Dedifferentiated amniotic fluid mesenchymal stem cell (primary cell): ENCODE data around the gene ABHD6.
"Not testable (repeated sequence)": the region's sequence is repeated elsewhere in the genome, so short reads cannot be mapped to it uniquely, and the experiment has no call there.

Experiments used
- DNase-seq: peaks from one replicate; pipeline ENCODE4 v3.0.0-alpha.2; 2016; ENCODE audit errors: extremely low spot score

The ABHD6 gene

GRCh38 chr3:58210761-58211460, 26.7 kb upstream of the ABHD6 start, which contains the start of gene DNASE1L3:
Gene DNASE1L3 (minus strand): TSS chr3:58210972. CDS start chr3:58210906, 66 bp downstream.
- no peak for DNase-seq

- DNase-seq = no peak
Measured at GRCh38 chr3:58214484-58215316, 22.9 kb upstream of the ABHD6 start.

GRCh38 chr3:58215317-58216025, 22.1 kb upstream of the ABHD6 start:
- DNase-seq = no peak

GRCh38 chr3:58216496-58217195, 20.9 kb upstream of the ABHD6 start:
- DNase-seq = no peak

DNA sequence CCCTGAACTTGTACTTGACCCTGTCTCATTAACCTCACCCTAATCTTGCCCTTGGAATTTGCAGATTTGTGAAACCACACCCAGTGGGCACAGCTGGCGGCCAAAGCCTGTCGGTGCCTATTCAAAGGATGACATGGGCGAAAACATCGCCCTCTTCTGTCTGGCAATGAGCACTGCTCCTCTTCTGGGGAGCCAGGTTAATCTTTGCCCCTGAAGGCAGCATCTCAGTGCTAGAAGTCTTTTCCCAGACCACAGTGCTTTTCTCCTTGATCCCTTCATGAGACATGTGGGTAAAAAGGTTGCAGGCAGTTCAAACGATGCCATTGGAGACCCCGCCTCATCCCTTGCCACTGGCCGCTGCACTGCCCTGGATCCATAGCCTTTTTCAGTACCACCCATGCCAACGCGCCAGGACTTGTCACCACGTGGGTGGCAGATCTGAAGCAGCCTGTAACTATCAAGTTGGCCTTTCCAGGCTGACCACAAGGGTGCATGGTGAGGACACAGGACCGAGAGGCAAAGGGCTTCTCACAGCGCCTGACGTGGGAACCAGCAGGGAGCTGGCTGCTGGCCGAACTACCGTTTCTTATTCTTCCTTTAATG, 20.3 kb upstream of the ABHD6 start:
- DNase-seq = no peak

- DNase-seq = no peak
Measured at GRCh38 chr3:58218904-58219303, 18.7 kb upstream of the ABHD6 start.

GRCh38 chr3:58222161-58222724, 15.3 kb upstream of the ABHD6 start:
- DNase-seq = no peak

GRCh38 chr3:58223855-58224254, 13.7 kb upstream of the ABHD6 start:
- no peak for DNase-seq

- DNase-seq = not testable (repeated sequence)
Measured at GRCh38 chr3:58227933-58228332, 9.7 kb upstream of the ABHD6 start.

DNA sequence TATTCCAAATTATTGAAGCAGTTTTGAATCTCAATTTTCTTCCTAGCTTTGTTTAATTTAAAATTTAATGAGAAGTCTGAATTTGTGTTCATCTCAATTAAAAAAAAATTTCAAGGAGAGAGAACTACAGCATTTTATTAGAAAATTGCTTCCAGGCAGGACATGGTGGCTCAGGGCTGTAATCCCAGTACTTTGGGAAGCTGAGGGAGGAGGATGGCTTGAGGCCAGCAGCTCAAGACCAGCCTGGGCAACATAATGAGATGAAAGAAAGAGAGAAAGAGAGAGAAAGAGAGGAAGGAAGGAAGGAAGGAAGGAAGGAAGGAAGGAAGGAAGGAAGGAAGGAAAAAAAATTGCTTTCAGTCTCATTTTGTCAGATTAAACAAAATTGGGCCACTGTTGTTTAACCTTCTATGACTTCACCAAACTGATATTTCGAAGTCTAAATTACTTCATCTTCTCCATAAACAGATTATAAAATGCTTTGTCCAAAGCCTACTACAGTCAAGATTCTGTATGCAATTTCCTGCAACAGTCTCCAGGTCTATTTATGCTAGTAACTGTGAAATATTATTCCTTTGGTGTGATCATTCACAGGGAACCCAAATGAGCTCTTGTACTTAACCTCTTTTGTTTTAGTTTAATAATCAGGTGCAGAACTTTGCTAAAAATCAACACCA, 6.6 kb upstream of the ABHD6 start:
- DNase-seq = no peak

DNA sequence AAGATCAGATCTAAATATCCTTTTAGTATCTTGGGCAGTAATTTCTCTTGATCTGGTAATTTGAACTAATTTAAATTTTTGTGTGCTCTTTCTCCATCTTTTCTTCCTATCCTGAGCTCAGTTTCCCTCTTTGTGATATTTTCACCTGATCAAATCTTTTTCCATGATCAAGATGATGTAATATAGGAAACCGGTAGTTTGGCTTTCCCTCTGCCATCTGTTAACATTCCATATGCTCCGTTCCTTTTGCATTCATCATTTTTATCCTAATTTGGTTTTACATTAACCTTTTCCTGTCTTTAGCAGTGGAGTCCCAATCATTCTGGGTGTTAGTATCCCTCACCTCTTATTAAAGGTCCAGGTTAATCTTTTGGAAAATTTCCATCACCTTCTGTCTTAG, 5.9 kb upstream of the ABHD6 start:
- no peak for DNase-seq

- no peak for DNase-seq
Measured at GRCh38 chr3:58234516-58234931, 3.1 kb upstream of the ABHD6 start.

GRCh38 chr3:58235970-58236369, 1.6 kb upstream of the ABHD6 start:
- DNase-seq = no peak

- no peak for DNase-seq
Measured at GRCh38 chr3:58236527-58237237, 910 bp upstream of the ABHD6 start.

- DNase-seq = no peak
Measured at GRCh38 chr3:58237941-58238681, 519 bp downstream of the ABHD6 start.

GRCh38 chr3:58238830-58239229, 1.2 kb downstream of the ABHD6 start:
- no peak for DNase-seq

DNA sequence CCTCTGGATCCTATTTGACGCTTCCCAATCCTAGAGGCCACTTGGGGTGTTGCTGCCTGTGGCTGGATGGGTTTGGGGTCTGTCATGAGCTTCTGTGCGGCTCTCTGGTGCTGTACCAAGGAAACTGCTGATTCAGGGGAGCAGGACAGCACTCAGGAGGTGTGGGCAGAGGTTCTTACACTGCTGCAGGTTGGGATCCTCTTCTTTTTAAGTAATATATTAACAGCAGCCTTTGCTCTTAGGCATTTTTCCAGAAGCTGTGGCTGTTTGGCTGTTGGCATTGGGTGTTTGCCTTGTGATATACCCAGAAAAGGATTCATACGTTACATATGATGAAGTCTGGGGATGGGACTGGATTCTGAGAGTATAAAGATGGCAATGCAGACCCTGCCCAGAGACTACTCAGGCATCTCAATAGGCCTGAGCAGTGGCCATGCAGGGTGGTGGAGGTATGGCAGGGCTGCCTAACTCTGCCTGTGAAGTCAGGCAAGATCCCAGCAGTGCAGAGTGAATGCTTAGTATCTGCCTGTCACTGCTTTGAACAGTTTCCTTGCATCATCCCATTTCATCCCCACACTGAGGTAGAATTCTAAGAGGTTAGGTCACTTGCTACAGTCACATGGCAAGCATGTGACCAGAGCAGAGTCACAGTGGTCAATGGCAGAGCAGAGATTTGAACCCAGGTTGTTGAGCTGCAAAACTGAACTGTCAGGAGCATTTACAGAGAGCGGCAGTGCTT, 3.9 kb downstream of the ABHD6 start:
- DNase-seq = no peak

- no peak for DNase-seq
Measured at GRCh38 chr3:58242340-58242739, 4.7 kb downstream of the ABHD6 start.
